ENCODE measurements around the gene GALR1.
"Not testable (repeated sequence)": the region's sequence is repeated elsewhere in the genome, so short reads cannot be mapped to it uniquely, and the experiment has no call there.

The GALR1 gene

GRCh38 chr18:77249569-77250500 is at the start of gene GALR1:
TSS of gene GALR1 (plus strand) at chr18:77249848. CDS start at chr18:77250549, 701 bp downstream.
- DNase-seq = no peak

GRCh38 chr18:77201506-77201905 is 48.1 kb upstream of the GALR1 start:
- no peak for DNase-seq

GRCh38 chr18:77202329-77202728 is 47.3 kb upstream of the GALR1 start:
- no peak for DNase-seq

- no peak for DNase-seq
Measured at GRCh38 chr18:77203071-77203470, 46.6 kb upstream of the GALR1 start.

GRCh38 chr18:77203851-77204250 is 45.8 kb upstream of the GALR1 start:
- DNase-seq = no peak

- DNase-seq = no peak
Measured at GRCh38 chr18:77205769-77206168, 43.9 kb upstream of the GALR1 start.

GRCh38 chr18:77206676-77207374 is 42.8 kb upstream of the GALR1 start:
- DNase-seq = no peak

- peak; percentile 20 for DNase-seq
Measured at GRCh38 chr18:77207540-77207939, 42.1 kb upstream of the GALR1 start.

- no peak for DNase-seq
Measured at GRCh38 chr18:77208964-77209363, 40.7 kb upstream of the GALR1 start.

GRCh38 chr18:77209587-77209986 is 40.1 kb upstream of the GALR1 start:
- no peak for DNase-seq

- DNase-seq = no peak
Measured at GRCh38 chr18:77210249-77210648, 39.4 kb upstream of the GALR1 start.

- DNase-seq = no peak
Measured at GRCh38 chr18:77218642-77219041, 31.0 kb upstream of the GALR1 start.

GRCh38 chr18:77220726-77221125 is 28.9 kb upstream of the GALR1 start:
- no peak for DNase-seq

GRCh38 chr18:77222464-77222863 is 27.2 kb upstream of the GALR1 start:
- no peak for DNase-seq

- no peak for DNase-seq
Measured at GRCh38 chr18:77223221-77223639, 26.4 kb upstream of the GALR1 start.

GRCh38 chr18:77223653-77224052 is 26.0 kb upstream of the GALR1 start:
- DNase-seq = no peak

- no peak for DNase-seq
Measured at GRCh38 chr18:77230645-77231044, 19.0 kb upstream of the GALR1 start.

- DNase-seq = no peak
Measured at GRCh38 chr18:77234504-77235365, 14.9 kb upstream of the GALR1 start.

- not testable (repeated sequence) for DNase-seq
Measured at GRCh38 chr18:77239285-77239684, 10.4 kb upstream of the GALR1 start.

- no peak for DNase-seq
Measured at GRCh38 chr18:77248873-77249568, 627 bp upstream of the GALR1 start.

- DNase-seq = no peak
Measured at GRCh38 chr18:77250501-77250925, 865 bp downstream of the GALR1 start.

Measured in 8988T (cell line).